Loucy (cell line): ENCODE data around the gene RGR.

Experiments
- H2AFZ ChIP-seq: fragments of 200-600 bp; sonication (generic); 2 replicates; pipeline ENCODE4 v1.6.0; 2016; ENCODE audit warnings: antibody characterized with exemption, mild to moderate bottlenecking, low read length, moderate library complexity
- H3F3A ChIP-seq: fragments of 200-600 bp; 2 replicates; pipeline ENCODE4 v1.6.0; 2016; ENCODE audit warnings: antibody characterized with exemption, low read depth, mild to moderate bottlenecking
- H3K27me3 ChIP-seq: fragments of 200-600 bp; sonication (generic); 2 replicates; pipeline ENCODE4 v1.6.1; 2014; ENCODE audit warnings: low read length, mild to moderate bottlenecking; ENCODE audit not compliant: insufficient read depth, poor library complexity, severe bottlenecking
- H3K36me3 ChIP-seq: fragments of 200-600 bp; sonication (generic); 2 replicates; pipeline ENCODE4 v1.6.1; 2016; ENCODE audit warnings: low read length; ENCODE audit not compliant: insufficient read depth
- H3K4me1 ChIP-seq: fragments of 200-600 bp; sonication (generic); 2 replicates; pipeline ENCODE4 v1.5.1; 2014; ENCODE audit warnings: low read length, mild to moderate bottlenecking; ENCODE audit not compliant: insufficient read depth, poor library complexity, severe bottlenecking
- H3K4me2 ChIP-seq: fragments of 200-600 bp; sonication (generic); 2 replicates; pipeline ENCODE4 v1.6.0; 2014; ENCODE audit warnings: antibody characterized with exemption, low read length, low read depth, mild to moderate bottlenecking; ENCODE audit not compliant: poor library complexity, severe bottlenecking
- H3K4me3 ChIP-seq: fragments of 200-600 bp; sonication (generic); 2 replicates; pipeline ENCODE4 v1.5.1; 2014; ENCODE audit warnings: low read length, mild to moderate bottlenecking, mixed read lengths; ENCODE audit not compliant: poor library complexity, severe bottlenecking
- H3K79me2 ChIP-seq: fragments of 200-600 bp; sonication (generic); 2 replicates; pipeline ENCODE4 v1.6.1; 2014; ENCODE audit warnings: low read length; ENCODE audit not compliant: insufficient read depth
- H3K9ac ChIP-seq: fragments of 200-600 bp; sonication (generic); 2 replicates; pipeline ENCODE4 v1.6.0; 2014; ENCODE audit warnings: mild to moderate bottlenecking, low read depth, low read length, moderate library complexity; ENCODE audit not compliant: poor library complexity, severe bottlenecking
- H3K9me2 ChIP-seq: fragments of 200-600 bp; sonication (generic); replicated peaks from 2 replicates; pipeline ENCODE4 v1.6.1; 2016; ENCODE audit warnings: low read depth, low read length, mixed read lengths
- H3K9me3 ChIP-seq: fragments of 200-600 bp; sonication (generic); 2 replicates; pipeline ENCODE4 v1.6.1; 2014; ENCODE audit warnings: mild to moderate bottlenecking, antibody characterized with exemption, low read length, low read depth; ENCODE audit not compliant: insufficient read depth
- H4K20me1 ChIP-seq: fragments of 200-600 bp; sonication (generic); 2 replicates; pipeline ENCODE4 v1.6.0; 2014; ENCODE audit warnings: antibody characterized with exemption, low read length, mild to moderate bottlenecking; ENCODE audit not compliant: insufficient read depth, poor library complexity, severe bottlenecking
- CTCF ChIP-seq: fragments of 200-600 bp; sonication (generic); conservative IDR thresholded peaks from 2 replicates; pipeline ENCODE4 v1.5.1; 2014; ENCODE audit warnings: mild to moderate bottlenecking, antibody characterized with exemption, low read length
- EZH2phosphoT487 ChIP-seq: fragments of 200-600 bp; IDR thresholded peaks from 2 replicates; pipeline ENCODE4 v1.6.1; 2018; ENCODE audit warnings: antibody characterized with exemption, mild to moderate bottlenecking, moderate library complexity, borderline replicate concordance

Gene RGR

GRCh38 chr10:84204122-84204521 lies 40.7 kb upstream of the RGR start:
- H3K9me3 ChIP-seq, result no peaks in the 10 kb centered on the region
- H3K27me3 ChIP-seq, result no peaks in the 10 kb centered on the region
- H2AFZ ChIP-seq, result no peak overlapping the region
- H3K9ac ChIP-seq, result no peak overlapping the region
- H3K4me3 ChIP-seq, result no peak overlapping the region
- no peaks in the 10 kb centered on the region for H3K9me2 ChIP-seq
- TF ChIP-seq CTCF (peak; percentile 62), EZH2phosphoT487 (no peak)
- no peaks in the 10 kb centered on the region for H3K36me3 ChIP-seq
- H4K20me1 ChIP-seq, result no peaks in the 10 kb centered on the region
- H3F3A ChIP-seq, result no peaks in the 10 kb centered on the region
- no peak overlapping the region for H3K4me2 ChIP-seq
- no peaks in the 10 kb centered on the region for H3K4me1 ChIP-seq
- H3K79me2 ChIP-seq, result no peaks in the 10 kb centered on the region

- Histone ChIP-seq H3K36me3 (no peaks in the 10 kb centered on the region), H3K9me3 (no peaks in the 10 kb centered on the region), H3F3A (no peaks in the 10 kb centered on the region), H3K27me3 (no peaks in the 10 kb centered on the region), H3K4me3 (no peak overlapping the region), H4K20me1 (no peaks in the 10 kb centered on the region), H2AFZ (no peak overlapping the region), H3K9me2 (no peaks in the 10 kb centered on the region), H3K4me2 (no peak overlapping the region), H3K79me2 (no peaks in the 10 kb centered on the region), H3K4me1 (no peaks in the 10 kb centered on the region), H3K9ac (no peak overlapping the region)
- TF ChIP-seq EZH2phosphoT487 (no peak), CTCF (no peak)
Observed at GRCh38 chr10:84204610-84205009, 40.2 kb upstream of the RGR start.

- H3K79me2 ChIP-seq, result no peaks in the 10 kb centered on the region
- no peaks in the 10 kb centered on the region for H3K9me3 ChIP-seq
- no peaks in the 10 kb centered on the region for H4K20me1 ChIP-seq
- no peak overlapping the region for H2AFZ ChIP-seq
- no peaks in the 10 kb centered on the region for H3K36me3 ChIP-seq
- no peak overlapping the region for H3K4me3 ChIP-seq
- no peak overlapping the region for H3K4me2 ChIP-seq
- no peaks in the 10 kb centered on the region for H3F3A ChIP-seq
- no peaks in the 10 kb centered on the region for H3K27me3 ChIP-seq
- H3K9ac ChIP-seq, result no peak overlapping the region
- TF ChIP-seq CTCF, result peak; percentile 93
- no peak for TF ChIP-seq EZH2phosphoT487
- no peaks in the 10 kb centered on the region for H3K9me2 ChIP-seq
- H3K4me1 ChIP-seq, result no peaks in the 10 kb centered on the region
Observed at GRCh38 chr10:84205049-84205852, 39.6 kb upstream of the RGR start.
